Stimulated activated CD8-positive, alpha-beta memory T cell treated with anti-CD3 and anti-CD28 coated beads, Interleukin-15, amount 100 ng/mL, for 4 hours (primary cell): ENCODE data around the gene ALAS1.
A peak's percentile ranks its signal among the peaks of the same experiment; 100 is the strongest.

Source experiments
- DNase-seq, 2 donors: peaks; one replicate each; pipeline ENCODE4 v3.0.0-alpha.2; 2020; ENCODE audit warnings: low read depth in 2 of 2

Gene ALAS1

GRCh38 chr3:52221141-52221562, 23.2 kb downstream of the ALAS1 start:
- DNase-seq = no peak

- DNase-seq = no peak
These were observed 23.8 kb downstream of the ALAS1 start for GRCh38 chr3:52221563-52222318.

- DNase-seq = no peak
These were observed 24.6 kb downstream of the ALAS1 start for GRCh38 chr3:52222319-52223221.

GRCh38 chr3:52223449-52224408, 25.8 kb downstream of the ALAS1 start:
- DNase-seq = no peak

- DNase-seq = no peak
These were observed 27.7 kb downstream of the ALAS1 start, which contains the start of gene TLR9 for GRCh38 chr3:52225452-52226228. TLR9 (minus strand) TSS chr3:52225645; CDS start chr3:52225529, 116 bp downstream.

- no peak for DNase-seq
These were observed 28.4 kb downstream of the ALAS1 start for GRCh38 chr3:52226229-52226817.

GRCh38 chr3:52227117-52227516, 29.2 kb downstream of the ALAS1 start:
- DNase-seq = no peak

- DNase-seq = no peak
These were observed 29.8 kb downstream of the ALAS1 start for GRCh38 chr3:52227766-52228165.

GRCh38 chr3:52228266-52228665, 30.3 kb downstream of the ALAS1 start:
- no peak for DNase-seq

- no peak for DNase-seq
These were observed 30.9 kb downstream of the ALAS1 start for GRCh38 chr3:52228751-52229291.

GRCh38 chr3:52229656-52230055, 31.7 kb downstream of the ALAS1 start:
- no peak for DNase-seq

GRCh38 chr3:52230461-52230860, 32.5 kb downstream of the ALAS1 start:
- DNase-seq = no peak

- DNase-seq = no peak
These were observed 33.0 kb downstream of the ALAS1 start for GRCh38 chr3:52230889-52231499.

GRCh38 chr3:52231502-52232278, 33.7 kb downstream of the ALAS1 start:
- DNase-seq = peak; percentile 64 to 73

- DNase-seq = no peak
These were observed 34.5 kb downstream of the ALAS1 start for GRCh38 chr3:52232279-52233107.

- no peak for DNase-seq
These were observed 35.2 kb downstream of the ALAS1 start for GRCh38 chr3:52233108-52233591.

GRCh38 chr3:52233968-52234367, 36.0 kb downstream of the ALAS1 start:
- DNase-seq = no peak
